CD4-positive, alpha-beta T cell treated with Interleukin-12 subunit alpha and Interleukin-12 subunit beta, for 1 hour (primary cell): ENCODE measurements around the gene EGFL7.

Experiments used
- DNase-seq: peaks from one replicate; pipeline ENCODE4 v3.0.0-alpha.2; 2020

Gene EGFL7

DNA sequence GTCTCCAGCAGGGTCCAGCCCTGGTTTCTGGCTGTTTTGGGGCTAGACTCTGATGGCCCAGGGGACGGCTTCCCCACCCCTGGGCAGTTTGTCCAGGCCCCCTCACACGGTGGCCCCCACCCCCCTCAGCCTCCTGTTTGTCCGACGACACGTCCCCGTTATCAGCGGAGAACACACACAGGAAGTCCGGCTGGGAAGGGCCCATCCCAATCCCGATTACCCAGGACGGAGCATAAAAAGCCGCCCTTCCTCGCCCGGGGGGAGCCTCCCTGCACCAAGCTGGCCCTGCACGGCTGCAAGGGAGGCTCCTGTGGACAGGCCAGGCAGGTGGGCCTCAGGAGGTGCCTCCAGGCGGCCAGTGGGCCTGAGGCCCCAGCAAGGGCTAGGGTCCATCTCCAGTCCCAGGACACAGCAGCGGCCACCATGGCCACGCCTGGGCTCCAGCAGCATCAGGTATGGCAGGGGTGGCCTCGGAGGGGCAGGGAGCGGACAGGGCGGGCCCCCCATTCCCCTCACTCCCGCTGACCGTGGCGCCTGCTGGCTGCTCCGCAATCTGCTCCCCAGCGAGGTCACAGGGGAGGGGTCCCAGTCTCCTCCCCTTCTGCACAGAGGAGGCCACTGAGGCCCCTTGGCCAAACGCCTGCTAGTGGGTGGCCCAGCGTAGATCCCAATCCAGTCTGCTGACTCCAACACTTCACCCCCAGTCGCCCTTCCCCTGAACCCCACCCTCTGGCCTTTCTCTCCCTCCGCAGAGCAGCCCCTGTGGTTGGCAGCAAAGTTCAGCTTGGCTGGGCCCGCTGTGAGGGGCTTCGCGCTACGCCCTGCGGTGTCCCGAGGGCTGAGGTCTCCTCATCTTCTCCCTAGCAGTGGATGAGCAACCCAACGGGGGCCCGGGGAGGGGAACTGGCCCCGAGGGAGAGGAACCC lies at the start of gene EGFL7:
Gene EGFL7 (plus strand): TSS at position 261 of the 926 bp plus-strand sequence. CDS start 5,367 bp downstream, outside the sequence.
- DNase-seq = no peak

DNA sequence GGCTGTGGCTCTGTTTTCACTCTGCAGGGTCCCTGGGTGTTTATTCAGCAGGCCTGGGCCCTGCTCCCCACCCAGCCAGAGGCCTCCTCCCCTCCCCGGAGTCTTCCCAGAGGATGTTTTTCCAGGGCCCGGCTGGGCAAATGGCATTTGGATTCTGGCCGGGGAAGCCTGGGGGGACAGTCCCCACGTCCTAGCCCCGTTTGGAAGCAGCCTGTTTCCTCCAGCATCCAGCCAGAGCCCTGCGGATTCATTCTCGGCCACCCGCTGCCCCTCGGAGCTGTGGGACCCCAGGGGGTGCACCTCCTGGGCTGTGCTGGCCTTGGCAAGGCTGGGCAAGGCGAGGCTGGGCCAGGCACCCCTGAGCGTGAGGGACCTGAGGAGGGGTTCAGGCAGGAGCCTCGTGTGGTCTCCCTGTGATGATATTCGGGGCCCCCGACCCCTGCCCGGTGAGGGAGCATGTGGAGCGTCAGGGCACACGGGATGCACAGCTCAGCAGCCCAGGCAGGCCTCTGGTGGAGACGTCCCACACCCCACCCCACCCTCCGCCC lies 48.8 kb upstream of the EGFL7 start:
- no peak for DNase-seq

DNA sequence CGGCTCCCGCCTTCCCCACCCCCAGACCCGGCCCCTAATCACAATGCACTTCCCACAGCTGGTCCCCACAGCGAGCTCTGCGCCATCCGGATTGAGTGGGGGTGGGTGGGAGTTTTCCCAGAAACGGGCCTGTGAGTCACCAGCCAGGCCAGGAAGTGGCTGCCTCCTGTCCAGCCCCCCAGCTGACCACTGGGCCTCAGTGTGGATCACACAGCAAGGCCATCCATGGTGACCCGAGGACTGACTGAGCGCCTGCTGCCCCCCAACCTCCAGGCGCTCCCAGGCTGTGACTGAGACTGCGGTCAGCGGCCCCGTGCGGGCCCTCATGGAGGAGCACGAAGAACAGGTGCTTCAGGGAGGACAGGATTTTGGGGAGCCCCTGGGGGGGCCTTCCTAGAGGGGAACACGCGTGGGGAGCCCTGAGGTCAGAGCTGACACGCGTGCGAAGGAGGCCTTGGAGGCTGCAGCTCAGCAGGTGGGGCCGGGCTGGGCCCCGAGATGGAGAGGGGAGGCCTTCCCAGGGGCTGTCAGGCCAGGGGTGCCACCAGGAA lies 48.3 kb upstream of the EGFL7 start:
- DNase-seq = no peak

DNA sequence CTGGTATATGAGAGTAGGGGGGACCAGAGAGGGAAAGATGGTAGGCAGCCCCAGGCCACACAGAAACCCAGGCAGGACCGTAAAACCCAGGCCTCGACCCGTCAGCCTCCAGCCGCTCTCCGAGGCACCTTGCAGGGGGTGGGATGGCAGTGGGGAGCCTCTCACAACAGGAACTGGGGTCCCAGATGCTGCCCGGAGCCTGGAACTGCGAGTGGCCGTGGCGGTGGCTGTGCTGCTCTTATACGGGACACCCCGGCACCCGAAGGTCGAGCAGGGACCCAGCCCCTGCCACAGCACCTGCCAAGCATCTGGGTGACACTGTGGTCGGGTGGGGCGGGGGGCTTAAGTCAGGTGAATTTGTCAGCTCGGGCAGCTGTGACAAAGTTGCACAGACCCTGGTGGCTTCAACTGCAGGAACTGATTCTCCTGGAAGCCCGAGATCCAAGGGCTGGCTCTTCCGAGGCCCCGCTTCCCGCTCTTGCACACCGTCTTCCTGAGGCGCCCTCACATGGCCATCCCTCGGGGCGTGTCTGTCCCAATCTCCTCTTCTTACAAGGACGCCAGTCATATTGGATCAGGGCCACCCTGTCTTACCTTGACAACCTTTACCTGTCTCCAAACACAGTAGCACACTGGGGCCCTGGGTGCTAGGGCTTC lies 47.6 kb upstream of the EGFL7 start:
- no peak for DNase-seq

DNA sequence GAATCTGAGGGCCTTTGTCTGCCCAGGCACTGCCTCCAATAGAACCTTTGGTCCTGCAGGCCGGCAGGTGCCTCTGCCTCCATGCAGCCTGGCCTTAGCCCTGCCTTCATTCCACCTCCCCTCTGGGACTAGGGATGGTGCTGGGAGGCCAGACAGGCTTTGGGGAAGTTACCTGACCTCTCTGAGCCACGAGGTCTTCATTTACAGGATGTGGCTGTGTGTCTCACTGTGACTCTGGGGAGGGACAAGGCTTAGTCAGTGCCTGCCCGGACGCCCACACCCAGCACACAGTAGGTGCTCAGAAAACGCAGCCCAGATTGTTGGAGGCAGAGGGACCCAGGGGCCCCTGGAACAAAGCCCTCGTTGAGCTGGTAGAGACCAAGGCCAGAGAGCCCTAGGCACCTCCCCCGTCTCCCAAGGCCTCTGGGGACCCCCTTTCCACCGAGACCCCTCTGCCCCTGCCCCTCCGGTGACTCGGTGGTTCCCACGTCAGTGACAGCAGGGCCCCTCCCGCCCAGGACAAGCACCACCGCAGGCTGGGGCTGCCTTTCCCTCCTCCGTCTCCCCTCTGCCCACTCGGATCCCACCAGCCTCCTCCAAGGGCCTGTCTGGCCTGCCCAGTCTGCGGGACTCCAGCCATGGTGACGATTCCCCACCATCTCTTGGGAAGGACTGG lies 46.9 kb upstream of the EGFL7 start:
- no peak for DNase-seq

DNA sequence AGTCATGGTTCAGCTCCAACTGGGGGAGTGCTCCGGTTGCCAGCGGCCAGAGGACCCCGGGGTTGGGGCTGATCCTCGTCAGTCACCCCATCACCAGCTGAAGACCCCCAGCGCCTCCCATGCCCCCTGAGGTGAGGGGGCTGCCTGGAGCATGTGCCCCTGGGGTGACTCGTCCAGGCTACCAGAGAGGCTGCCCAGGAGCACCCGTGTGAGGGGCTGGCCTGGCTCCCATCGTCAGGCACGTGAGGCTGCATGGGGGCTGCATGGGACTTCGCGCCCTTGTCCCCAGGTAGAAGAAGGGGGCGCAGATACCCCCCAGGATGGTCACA lies 46.4 kb upstream of the EGFL7 start:
- no peak for DNase-seq

DNA sequence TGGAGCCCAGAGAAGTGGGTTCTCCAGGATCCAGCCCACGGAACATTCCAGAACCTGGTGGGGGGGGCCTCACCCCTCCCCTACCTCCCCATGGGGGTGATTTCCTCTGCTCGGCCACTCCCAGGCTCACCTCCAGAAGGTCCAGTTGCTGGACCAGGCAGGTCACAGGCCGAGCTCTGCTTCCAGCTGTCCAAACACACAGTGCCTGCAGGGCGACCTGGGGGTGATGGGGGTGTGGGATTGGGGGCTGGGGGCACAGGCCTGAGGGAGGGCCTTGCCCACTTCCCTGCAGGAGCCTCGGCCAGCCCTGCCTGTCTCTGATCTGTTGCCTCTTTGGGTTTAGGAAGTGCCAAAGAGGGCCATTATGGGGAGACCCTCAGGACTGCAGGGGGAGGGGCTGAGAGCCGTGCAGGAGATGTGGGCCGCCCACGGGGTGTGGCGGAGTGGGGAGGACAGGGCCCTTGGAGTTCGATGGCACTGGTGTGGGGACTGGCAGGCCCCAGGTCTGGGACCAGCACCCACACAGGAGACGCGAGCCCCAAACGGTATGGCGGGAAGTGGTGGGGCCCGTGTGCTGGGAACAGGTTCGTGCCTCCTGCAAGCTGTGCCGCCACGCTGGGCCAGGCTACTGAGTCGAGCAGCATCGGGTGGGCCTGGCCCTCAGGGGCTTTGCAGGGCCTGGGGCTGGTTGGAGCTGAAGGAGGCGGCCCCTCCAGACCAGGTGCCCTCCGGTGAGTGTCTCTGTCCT lies 45.6 kb upstream of the EGFL7 start:
- no peak for DNase-seq

DNA sequence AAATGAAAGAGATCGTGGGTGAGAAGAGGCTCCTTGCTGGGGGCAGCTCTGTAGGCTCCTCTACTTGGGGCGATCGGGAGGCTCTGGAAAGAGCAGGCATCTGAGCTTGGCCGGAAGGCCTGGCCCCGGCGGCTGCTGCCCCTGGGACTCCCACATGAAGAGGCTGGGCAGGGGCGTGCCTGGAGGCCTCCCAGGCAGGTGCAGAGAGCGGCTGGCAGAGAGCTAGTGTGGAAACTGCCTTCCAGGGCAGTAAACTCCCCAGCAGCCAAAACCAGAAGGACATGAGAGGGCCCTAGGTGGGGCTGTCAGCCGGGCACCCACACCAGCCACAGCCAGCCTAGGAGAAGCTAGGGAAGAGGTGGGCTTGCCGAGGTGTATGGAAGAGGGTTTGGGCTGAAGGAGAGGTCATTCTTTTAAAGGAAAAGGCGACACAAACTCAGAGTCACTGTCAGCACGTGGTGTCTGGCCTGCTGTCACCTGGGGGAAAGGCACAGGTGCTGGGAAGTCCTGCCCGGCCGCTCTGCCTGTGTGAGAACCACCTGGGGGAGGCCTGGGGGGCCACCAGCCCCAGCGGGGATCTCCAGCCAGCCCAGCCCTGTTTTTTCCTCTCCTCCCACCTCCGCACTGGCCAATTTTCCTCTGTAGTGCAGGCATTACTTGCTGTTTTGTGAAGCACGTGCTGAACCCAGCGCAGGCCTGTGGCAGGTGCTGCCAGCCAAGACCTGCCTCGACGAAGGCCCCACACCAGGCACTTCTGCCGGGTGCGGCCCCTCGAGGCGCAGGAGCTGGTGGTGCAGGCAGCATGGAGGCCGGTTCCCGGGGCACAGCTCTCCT lies 44.8 kb upstream of the EGFL7 start:
- DNase-seq = no peak

DNA sequence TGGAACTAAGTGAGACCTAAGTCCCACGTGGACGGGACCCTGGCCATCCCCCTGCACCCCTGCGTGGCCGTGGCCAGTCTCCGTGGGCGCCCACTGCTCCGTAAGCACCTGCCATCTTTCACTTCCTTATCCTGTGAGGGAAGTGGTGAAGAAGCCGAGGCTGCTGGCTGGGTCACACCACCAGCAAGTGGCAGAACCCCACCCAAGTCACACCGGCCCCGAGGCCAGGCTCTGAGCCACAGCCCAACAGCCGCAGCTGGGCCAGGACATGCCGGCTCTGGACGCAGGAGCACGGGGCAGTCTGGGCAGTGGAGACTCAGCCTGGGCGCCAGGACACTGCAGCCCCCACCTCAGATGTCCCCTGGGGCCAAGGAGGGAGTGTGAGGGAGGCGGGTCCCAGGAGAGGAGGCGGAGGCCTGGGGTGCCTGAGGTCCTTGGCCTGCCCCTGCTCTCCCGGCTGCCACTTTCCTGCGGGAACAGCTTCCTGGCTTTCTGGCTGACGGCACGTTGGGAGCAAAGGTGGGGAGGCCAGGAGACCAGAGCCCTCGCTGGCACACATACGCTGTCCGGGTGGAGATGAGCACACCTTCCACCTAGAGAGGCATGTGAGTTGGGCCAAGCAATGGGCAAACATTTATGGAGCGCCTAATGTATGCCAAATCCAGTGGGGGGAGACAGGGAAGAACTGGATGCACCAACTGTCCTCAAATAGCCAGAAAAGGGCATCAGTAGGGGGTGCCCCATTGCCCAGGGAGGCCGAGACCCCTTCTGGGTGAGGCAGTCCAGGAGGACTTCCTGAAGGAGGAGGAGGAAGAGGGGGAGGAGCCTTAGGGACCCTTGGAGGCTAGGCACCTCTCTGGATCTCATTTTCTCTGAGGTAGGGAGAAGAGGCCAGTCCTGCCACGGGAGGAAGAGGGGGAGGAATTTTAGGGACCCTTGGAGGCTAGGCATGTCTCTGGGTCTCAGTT lies 43.9 kb upstream of the EGFL7 start:
- DNase-seq = peak; percentile 33

DNA sequence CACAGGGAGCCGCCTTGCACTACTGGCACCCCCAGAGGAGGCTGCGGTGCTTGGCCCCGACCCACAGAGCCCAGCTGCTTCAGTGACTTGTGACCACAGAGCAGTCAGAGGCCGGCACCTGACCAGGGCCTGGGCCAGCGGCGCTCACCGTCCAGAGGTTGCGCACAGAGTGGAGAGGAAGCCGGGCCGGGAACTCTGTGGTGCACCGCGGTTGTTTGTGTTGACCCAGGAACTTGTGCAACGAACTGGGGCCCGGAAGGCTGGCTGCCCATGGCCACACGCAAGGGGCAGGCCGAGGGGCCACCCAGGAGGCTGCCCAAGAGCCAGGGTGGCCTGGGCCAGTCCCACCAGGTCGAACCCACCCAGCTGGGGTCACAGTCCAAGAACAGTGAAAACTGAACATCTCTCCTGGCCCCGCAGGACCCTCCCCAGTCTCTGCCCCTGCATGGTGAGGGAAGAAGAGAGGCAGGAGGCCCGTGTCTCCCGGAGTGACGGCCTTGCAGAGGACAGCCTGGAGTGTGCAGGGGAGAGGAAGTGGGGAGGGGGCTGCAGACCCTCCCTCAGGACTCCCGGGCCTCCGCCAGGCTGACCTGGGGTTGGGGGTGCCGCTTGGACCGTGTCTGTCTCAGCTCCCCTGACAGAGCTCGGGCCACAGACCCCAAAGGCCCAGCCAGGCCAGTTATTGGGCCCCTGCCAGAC lies 42.8 kb upstream of the EGFL7 start:
- DNase-seq = peak; percentile 12

DNA sequence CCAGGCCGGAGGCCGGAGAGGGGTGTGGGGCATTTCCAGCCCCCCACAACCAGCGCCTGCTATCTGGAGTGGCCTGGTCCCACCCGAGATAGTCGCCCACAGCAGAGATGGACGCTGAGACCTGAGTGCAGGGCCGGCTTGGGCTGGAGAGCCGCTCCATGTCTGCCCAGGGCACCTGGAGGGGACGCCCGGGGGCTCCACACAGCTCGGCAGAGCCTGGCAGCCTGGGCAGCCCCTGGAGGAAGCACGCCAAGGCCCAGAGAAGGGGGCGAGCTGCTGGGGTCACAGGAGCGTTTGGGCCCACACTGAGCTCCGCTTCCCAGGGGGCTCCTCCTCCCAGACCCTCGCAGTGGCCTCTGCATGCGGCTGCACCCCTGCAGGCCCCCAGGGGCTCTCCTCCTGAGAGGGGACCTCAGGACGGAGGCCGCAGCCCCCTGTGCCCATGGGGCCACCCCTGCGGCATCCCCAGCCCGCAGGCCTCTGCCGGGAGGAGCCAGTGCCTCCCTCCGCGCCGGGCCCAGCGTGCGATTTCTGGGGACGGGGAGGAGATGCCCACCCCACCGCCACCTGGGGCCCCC lies 42.2 kb upstream of the EGFL7 start:
- no peak for DNase-seq

DNA sequence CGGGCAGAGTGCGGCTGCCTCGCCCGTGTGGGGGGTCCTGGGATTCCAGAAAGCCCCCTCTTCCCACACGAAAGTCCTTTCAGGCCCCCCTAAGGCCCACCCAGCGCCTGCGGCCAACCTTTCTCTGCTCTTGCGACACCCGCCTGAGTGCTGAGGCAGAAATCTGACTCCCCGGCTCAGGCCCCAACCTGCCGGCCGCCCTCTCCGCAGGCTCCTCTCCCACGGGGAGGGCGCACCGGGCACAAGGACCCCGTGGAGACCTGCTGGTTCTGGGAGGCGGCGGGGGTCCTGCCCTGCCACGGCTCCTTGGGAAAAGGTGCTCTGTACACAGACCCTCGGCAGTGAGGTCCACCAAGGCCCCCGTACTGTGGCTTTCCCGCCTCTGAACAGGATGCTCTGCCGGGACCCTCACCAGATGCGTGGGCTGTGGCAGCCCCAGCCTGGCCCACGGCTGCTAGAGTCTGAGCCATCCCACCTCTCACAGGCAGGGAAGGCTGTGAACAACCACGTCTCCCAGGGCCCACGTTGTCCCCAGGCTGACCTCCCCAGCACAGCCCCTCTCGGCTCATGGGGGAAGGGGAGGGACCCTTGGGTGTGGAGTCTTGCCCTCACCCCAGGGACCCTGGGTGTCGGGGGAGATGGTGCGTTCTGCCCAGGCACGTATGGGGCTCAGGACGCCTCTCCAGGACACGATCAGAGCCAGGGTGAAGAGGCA lies 41.5 kb upstream of the EGFL7 start:
- DNase-seq = no peak

DNA sequence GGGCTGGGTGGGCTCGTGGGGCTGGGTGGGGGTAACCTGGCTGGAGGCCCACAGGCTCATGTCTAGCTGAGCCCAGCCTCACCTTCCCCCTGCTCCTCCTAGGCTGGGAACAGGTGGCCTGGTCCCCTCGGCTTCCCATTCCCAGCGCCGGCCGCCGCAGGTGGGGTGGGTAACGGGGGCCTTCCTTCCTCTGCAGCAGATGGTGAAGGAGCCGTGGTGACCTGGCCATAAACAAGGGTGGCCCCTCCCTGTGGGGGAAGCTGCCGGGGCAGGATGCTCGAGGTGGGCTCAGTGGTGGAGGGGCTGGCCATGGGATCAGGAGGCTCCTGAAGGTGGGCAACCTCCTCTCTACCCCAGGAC lies 41.0 kb upstream of the EGFL7 start:
- no peak for DNase-seq

DNA sequence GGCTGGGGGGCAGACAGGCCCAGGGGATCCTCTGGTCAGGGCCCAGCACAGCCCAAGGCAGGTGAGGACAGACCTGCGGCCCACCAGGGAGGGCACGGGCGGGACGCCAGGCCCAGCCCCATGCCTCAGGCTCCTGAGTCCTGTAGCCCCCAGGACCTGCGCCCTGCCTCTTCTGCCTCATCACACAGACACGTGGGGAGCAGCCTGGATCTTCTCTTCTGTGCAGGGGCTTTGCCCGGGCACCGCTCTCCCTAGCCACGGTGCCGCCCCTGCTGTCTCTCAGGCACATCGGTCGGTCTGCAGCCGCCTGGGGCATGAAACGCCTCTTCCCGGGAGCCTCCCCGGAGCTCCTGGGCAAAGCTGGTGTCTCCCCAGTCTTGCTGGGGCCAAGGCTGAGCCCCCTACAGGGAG lies 40.2 kb upstream of the EGFL7 start:
- no peak for DNase-seq

DNA sequence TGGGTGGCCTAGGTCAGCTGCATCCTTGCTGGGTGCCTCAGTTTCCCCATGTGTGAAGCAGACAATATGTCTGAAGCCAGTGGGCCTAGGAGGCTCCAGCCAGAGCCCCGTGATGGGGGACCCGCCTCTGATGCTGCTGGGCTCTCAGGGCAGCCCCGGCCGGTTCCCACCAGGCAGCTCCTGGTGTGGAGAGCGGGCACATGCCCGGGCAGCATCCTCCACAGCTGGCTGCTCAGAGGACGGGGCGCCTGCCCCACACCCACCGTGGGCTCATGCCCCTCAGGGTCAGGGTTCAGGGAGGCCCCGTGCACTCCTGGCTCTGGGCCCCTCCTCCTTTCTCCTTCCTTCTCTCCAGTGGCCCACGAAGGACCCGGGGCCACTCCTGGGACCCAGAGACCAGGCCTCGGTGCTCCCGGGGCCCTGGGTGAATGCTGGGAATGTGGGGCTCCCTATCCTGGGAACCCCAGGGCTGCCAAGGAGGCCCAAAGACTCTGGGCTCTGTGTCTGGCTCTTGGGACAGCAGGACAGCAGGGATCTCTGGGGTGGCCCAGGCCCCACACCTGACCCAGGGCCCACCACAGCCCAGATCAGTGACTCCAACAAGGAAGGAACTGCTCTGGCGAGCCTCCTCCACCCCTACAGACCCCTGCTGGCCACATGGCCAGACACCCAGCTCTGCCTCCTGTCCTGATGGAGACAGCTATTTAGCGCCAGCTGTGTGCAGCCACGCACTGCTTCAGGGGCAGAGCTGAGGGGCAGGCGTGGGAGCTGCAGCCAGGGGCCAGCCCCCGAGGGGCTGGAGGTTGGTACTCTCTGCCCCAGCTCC lies 39.5 kb upstream of the EGFL7 start:
- DNase-seq = no peak

DNA sequence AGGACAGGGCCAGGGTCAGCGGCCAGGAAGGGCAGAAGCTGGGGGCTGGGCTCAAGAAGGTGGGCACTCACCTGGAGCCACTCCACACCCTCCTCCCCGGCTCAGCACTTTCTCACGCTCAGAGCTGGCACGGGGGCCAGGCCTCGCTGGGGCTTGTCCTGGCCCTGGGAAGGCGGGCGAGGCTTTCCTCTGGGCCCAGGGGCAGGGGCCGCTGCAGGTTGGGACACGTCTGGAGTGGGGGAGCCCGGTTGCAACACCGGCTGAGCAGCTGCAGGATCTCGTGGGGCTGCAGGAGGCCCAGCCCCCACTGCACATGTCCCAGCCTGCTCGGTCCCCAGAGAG lies 38.9 kb upstream of the EGFL7 start:
- DNase-seq = no peak

DNA sequence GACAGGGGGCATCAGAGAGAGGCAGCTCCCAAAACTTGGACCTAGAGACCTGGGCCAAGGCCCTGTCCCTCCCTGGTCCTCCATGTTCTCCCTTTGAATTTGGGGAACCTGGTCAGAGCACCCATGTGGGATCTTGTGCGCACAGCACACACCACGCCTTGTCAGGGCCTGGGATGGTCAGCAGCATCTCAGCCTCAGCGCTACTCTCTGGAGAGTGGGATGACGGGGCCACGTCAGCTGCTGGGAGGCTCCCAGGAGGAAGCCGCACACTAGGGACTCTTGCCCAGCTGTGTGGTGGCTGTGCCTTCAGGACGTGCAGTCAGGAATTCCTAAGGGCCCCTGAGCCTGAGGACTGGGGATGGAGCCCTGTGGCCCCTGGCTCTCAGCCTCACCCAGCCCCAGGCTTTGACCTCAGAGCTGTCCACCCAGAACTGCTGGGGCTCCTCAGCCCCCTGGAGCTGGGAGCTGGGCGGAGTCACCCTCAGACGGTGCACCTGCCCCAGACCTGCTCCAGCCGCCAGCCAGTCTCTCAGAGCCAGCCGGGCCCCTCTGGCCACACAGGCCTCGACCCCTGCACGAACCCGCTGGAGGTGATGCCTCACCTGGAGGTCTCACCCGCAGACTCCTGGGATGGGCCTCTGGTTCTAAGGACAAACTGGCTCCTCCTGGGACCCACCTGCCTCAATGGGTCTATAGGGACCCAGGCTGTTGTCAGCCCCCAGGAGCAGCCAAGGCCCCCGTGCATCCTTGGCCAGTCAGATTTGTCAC lies 38.3 kb upstream of the EGFL7 start:
- no peak for DNase-seq
